Activated naive CD8-positive, alpha-beta T cell treated with anti-CD3 and anti-CD28 coated beads for 36 hours (primary cell): Measurements from ENCODE around the gene PDE11A. TPM values are rescaled to one million over a fixed set of nuclear protein-coding genes. Genes with fewer than 3 reads are reported as not detected.
A peak's percentile ranks its signal among the peaks of the same experiment; 100 is the strongest.

Experiments
- DNase-seq: peaks from one replicate; pipeline ENCODE4 v3.0.0; 2021
- H3K27ac Mint-ChIP-seq: one replicate; pipeline ENCODE4 v1.8.0; 2022; ENCODE audit warnings: mild to moderate bottlenecking, moderate library complexity, mixed read lengths
- H3K27me3 Mint-ChIP-seq: one replicate; pipeline ENCODE4 v1.8.0; 2022; ENCODE audit warnings: mild to moderate bottlenecking, mixed read lengths
- H3K36me3 Mint-ChIP-seq: one replicate; pipeline ENCODE4 v1.8.0; 2021; ENCODE audit warnings: mild to moderate bottlenecking, mixed read lengths
- H3K4me1 Mint-ChIP-seq: one replicate; pipeline ENCODE4 v1.8.0; 2021; ENCODE audit warnings: mixed read lengths
- H3K4me3 Mint-ChIP-seq: one replicate; pipeline ENCODE4 v1.8.0; 2022; ENCODE audit warnings: mild to moderate bottlenecking, moderate library complexity, mixed read lengths
- H3K9me3 Mint-ChIP-seq: one replicate; pipeline ENCODE4 v1.8.0; 2022; ENCODE audit warnings: mixed read lengths
- total RNA-seq, 2 experiments: library from RNA; stranded (reverse); gene quantifications; one replicate each; pipeline ENCODE4 v1.2.3, GENCODE V29; 2021

The PDE11A gene
- total RNA-seq, 2 experiments from 2014 or later: 0.10 TPM; not detected in 1

DNA sequence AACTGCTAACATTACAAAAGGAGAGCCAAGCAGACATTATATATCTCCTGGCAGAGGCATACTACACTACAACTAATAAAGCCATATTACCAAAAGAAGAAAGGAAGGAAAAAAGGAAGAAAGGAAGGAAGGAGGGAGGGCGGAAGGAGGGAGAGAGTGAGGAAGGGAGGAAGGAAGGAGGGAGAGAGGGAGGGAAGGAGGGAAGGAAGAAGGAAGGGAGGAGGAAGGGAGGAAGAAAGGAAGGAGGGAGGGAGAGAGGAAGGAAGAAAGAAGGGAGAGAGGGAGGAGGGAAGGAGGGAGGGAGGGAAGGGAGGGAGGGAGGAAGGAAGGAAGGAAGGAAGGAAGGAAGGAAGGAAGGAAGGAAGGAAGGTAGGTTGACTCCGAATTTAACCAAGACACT is 133.4 kb downstream of the PDE11A start:
- DNase-seq: no peak
- Mint-ChIP-seq H3K4me3 (no peak overlapping the region), H3K27ac (no peak overlapping the region), H3K4me1 (no peaks in the 10 kb centered on the region), H3K27me3 (peaks cover 9% of the 10 kb centered on the region), H3K36me3 (no peaks in the 10 kb centered on the region), H3K9me3 (no peaks in the 10 kb centered on the region)

DNA sequence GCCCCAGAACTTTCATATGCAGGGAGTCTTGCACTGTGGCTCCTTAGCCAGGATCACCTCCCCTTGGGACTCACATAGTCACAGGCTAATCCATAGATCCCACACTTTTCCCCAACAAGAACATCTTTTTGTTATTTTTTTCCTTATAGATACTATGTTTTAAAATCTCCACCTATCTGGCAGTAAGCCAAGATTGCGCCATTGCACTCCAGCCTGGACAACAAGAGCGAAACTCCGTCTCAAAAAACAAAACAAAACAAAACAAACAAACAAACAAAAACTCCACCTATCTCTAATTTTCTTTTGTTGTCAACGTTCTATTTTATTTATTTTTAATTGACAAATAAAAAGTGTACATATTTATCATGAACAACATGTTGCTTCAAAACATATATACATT is 141.7 kb downstream of the PDE11A start:
- Mint-ChIP-seq H3K36me3 (no peaks in the 10 kb centered on the region), H3K27ac (no peak overlapping the region), H3K27me3 (peaks cover 24% of the 10 kb centered on the region), H3K4me3 (no peak overlapping the region), H3K9me3 (no peaks in the 10 kb centered on the region), H3K4me1 (no peaks in the 10 kb centered on the region)
- DNase-seq: no peak

DNA sequence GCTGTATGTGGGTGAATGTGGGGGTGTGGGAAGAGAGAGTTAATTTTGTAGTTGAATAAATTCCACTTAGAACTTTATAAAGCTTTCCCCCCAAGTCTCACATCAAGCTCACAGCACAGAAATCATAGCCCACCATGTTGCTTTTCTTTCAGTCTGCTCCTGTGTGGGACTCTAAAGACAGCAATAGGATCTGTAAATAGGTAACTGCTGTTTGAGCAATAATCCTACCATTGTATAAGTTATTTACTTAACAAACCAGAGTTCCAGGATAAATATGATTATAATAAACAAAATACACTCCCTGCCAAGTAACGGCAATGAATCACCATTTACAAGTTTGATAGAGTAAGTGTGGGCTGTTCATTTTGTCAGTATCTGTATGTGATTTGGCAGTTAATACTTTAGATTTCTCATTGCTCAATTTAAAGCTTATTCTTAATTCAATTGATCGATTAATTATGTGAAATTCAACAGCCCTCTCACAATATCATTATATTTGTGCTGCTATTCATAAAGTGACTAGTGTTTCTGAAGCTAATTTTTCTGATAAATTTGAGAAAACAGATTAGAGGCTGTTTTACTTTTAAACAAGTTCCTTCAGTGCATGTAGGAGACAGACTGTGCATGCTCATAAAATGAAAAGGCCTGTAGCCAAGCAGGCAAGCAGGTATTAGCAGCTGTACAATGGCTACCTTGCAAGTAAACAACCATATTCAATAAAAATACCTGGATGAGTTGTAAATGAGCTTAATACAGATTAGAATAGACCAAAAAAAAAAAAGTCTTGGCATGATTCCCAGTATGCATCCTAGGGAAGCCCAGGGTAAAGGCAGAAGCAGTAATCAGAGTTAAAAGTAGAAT is 142.7 kb downstream of the PDE11A start:
- DNase-seq: no peak
- Mint-ChIP-seq H3K27ac (no peak overlapping the region), H3K27me3 (peaks cover 22% of the 10 kb centered on the region), H3K36me3 (no peaks in the 10 kb centered on the region), H3K9me3 (no peaks in the 10 kb centered on the region), H3K4me3 (no peak overlapping the region), H3K4me1 (no peaks in the 10 kb centered on the region)

DNA sequence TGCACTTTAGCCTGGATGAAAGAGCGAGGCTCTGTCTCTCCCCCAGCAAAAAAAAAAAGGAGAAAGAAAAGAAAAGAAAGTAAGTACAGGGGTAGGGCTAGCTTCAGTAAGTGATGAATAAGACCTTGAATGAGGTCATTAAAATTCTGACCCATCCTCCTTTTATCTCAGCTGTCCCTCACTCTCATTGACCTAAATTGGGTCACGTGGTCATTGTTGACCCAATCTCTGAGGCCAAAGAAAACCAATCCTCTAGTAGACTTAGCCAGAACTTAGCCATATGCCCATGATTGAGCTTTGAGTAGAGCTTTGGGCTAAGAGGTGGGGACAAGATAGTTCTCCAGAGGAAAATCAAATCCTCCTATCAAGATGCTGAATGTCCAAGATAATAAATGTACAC is 149.3 kb downstream of the PDE11A start:
- Mint-ChIP-seq H3K4me1 (no peaks in the 10 kb centered on the region), H3K36me3 (no peaks in the 10 kb centered on the region)

DNA sequence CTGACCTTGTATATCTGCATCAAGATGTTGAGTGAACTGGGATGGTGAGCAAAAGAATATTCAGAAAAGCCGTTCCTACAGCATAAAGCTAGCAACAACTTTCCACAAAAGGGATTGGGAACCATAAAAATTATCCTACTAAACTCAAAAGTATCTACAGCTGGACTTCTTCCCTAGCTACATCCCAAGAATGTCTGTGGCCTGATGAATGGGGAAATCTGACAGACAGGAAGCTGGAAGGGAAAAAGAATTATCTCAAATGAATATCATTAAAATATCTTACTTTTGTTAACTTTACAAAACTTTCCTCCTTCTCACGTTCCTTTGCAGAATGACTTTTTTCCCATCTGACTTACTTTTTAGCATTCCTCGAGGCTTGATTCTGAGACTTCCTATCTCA is 150.9 kb downstream of the PDE11A start:
- Mint-ChIP-seq H3K27me3 (peaks cover 2% of the 10 kb centered on the region), H3K9me3 (no peaks in the 10 kb centered on the region), H3K27ac (no peak overlapping the region), H3K36me3 (no peaks in the 10 kb centered on the region), H3K4me1 (no peaks in the 10 kb centered on the region), H3K4me3 (no peak overlapping the region)
- no peak for DNase-seq

More for the DNA sequence above, 149.3 kb downstream of the PDE11A start:
- Mint-ChIP-seq H3K9me3 (no peaks in the 10 kb centered on the region), H3K27ac (no peak overlapping the region), H3K27me3 (peaks cover 9% of the 10 kb centered on the region), H3K4me3 (no peak overlapping the region)
- no peak for DNase-seq

DNA sequence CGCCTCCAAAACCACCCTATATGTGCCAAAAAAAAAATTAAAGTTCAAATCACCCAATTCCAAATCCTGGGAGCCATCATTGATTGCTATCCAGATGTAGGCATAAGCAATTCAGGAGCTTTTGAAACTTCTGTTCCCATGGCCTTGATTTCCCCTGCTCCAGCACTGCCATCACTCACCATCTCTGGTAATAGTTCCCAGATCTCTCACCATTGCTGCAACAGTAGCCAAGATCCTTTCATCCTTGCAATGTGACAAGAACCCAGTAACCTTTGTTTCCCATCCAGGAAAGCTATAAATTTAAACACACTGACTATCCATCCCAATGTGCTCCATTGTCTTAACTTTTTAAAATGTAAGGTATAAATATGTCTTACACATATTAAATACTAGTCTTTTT is 155.4 kb downstream of the PDE11A start:
- Mint-ChIP-seq H3K4me3 (no peak overlapping the region), H3K27ac (no peak overlapping the region), H3K4me1 (no peaks in the 10 kb centered on the region), H3K36me3 (no peaks in the 10 kb centered on the region), H3K27me3 (no peaks in the 10 kb centered on the region), H3K9me3 (no peaks in the 10 kb centered on the region)
- no peak for DNase-seq

DNA sequence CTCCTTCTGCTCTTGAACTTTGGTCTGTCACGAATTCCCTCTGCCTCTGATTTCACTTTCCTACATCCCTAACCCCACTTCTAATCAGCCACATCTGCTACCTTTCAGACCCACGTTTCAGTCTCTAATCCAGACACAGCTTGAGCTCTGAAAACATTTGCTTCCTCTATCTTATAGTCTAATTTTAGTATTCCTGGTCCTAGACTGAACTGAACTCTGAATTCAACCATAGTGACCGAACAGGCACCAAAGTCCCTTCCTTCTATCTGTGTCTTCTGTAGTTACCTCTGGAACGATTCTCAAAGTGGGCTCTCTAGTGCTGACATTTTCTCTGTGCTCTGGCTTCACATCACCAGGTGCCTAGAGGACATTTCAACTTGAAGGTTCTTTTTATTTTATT is 156.2 kb downstream of the PDE11A start:
- no peak for DNase-seq
- H3K36me3 Mint-ChIP-seq: no peaks in the 10 kb centered on the region
- H3K9me3 Mint-ChIP-seq: no peaks in the 10 kb centered on the region
- H3K4me3 Mint-ChIP-seq: no peak overlapping the region
- no peaks in the 10 kb centered on the region for H3K27me3 Mint-ChIP-seq
- H3K4me1 Mint-ChIP-seq: no peaks in the 10 kb centered on the region
- H3K27ac Mint-ChIP-seq: no peak overlapping the region

DNA sequence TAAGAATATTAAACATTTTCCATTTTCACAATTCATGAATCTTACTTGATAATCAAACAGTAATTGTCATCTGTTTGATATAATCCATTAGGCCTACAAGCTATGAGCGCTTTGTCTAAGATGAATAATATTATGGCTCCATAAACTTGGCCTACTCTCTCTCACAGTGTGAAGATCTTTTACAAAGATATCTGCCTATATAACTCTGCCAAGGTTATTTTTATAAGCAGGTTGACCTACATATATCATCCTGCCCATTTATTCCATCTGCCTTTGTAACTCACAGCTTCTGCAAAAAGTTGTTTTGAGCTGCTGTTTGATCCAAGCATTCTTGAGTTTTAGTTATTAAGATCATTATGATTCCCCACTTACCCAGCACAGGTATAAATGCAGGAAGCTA is 158.3 kb downstream of the PDE11A start:
- Mint-ChIP-seq H3K27ac (no peak overlapping the region), H3K4me1 (no peaks in the 10 kb centered on the region), H3K4me3 (no peak overlapping the region), H3K36me3 (no peaks in the 10 kb centered on the region), H3K27me3 (no peaks in the 10 kb centered on the region), H3K9me3 (no peaks in the 10 kb centered on the region)
- no peak for DNase-seq

DNA sequence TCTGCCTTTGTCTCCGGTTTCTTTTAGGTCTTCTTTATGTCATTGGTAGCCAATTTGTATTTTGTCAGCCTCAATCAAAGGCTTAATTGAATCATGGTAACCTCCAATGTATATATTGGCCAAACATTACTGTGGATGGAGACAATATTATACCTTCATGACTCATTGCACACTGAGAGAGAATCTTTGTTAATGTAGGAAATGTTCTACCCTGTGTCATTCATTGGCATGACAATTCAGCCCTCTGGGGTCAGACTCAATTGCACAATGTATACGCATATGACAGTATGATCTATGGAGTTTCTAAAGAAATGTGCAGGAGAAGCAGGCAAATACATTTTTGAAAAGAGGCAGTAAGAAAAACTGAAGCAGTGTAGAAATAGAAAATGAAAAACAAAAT is 162.6 kb downstream of the PDE11A start:
- no peak overlapping the region for H3K4me3 Mint-ChIP-seq
- H3K27ac Mint-ChIP-seq: no peak overlapping the region
- no peaks in the 10 kb centered on the region for H3K27me3 Mint-ChIP-seq
- peaks cover 4% of the 10 kb centered on the region for H3K4me1 Mint-ChIP-seq
- no peaks in the 10 kb centered on the region for H3K36me3 Mint-ChIP-seq
- no peaks in the 10 kb centered on the region for H3K9me3 Mint-ChIP-seq
- no peak for DNase-seq

DNA sequence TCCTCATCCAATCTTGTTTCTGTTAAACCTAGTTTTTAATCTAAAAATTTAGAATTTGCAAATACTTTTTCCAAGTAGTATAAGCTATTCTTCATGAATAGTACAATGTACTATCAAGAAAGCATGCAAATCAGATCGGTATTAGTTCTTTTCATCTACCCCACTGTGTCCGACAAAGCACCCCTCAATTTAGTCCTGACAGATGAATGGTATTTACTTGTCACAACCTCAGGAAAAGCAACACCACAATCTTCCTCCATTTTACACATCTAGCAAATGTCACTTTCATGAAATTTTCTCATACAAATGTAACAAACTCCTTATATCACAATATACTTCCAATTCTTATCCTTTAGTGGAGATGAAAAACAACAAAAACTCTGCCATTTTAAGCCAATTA is 163.8 kb downstream of the PDE11A start:
- H3K27me3 Mint-ChIP-seq: no peaks in the 10 kb centered on the region
- DNase-seq: no peak
- H3K4me3 Mint-ChIP-seq: no peak overlapping the region
- peaks cover 4% of the 10 kb centered on the region for H3K4me1 Mint-ChIP-seq
- no peaks in the 10 kb centered on the region for H3K36me3 Mint-ChIP-seq
- no peaks in the 10 kb centered on the region for H3K9me3 Mint-ChIP-seq
- no peak overlapping the region for H3K27ac Mint-ChIP-seq

DNA sequence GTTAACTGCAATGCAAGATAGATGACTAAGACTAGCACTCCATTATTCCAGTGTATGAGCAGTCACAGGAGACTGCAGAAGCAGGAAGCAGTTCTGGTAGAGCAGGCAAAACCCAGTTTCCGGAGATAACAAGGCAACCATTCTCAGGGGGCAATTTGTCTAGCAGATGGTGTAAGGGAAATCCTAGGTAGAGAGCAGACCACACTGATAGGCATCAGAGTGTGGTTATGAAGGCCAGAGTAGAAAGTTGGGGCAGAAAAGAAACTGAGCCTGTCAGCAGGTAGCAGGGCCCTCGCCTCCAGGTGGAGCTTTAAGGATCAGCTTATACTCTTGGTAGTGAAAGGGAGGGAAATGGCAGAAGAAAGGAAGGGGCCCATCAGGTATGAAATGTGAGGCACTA is 164.4 kb downstream of the PDE11A start:
- Mint-ChIP-seq H3K36me3 (no peaks in the 10 kb centered on the region), H3K4me1 (peaks cover 4% of the 10 kb centered on the region), H3K27me3 (peaks cover 4% of the 10 kb centered on the region), H3K4me3 (no peak overlapping the region), H3K27ac (no peak overlapping the region), H3K9me3 (no peaks in the 10 kb centered on the region)
- DNase-seq: no peak

DNA sequence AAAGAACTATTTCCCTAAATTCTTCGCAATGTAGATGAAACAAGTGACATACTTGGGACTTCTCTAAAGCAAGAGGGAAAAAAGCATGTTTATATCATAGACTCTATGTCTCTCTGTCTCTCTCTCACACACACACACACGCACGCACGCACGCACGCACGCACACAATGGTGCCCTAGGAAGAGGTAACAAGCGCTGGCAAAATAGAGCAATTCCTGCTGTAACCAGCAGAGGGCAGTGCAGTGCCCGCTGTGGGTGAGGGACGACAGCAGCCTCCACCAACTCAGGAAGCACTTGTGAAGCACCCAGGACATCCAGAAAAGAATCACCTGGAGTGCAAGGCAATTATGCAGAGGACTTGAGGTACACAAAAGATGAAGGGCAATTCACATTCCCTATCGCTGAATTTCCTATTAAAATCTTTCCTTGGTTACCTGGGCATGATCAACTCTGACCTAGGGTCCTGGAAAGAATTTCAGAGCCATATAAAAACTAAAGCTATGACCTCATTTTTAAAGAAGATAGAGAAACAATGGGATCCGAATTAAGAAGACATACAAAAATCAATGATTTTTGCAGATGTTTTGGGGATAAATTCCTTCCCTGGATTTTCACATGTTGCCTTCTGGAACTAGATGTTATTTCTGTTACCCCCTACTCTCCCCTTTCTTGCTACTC is 166.4 kb downstream of the PDE11A start:
- Mint-ChIP-seq H3K4me1 (peaks cover 4% of the 10 kb centered on the region), H3K4me3 (no peak overlapping the region), H3K27me3 (peaks cover 4% of the 10 kb centered on the region), H3K36me3 (no peaks in the 10 kb centered on the region), H3K9me3 (no peaks in the 10 kb centered on the region), H3K27ac (no peak overlapping the region)
- DNase-seq: peak; percentile 69

DNA sequence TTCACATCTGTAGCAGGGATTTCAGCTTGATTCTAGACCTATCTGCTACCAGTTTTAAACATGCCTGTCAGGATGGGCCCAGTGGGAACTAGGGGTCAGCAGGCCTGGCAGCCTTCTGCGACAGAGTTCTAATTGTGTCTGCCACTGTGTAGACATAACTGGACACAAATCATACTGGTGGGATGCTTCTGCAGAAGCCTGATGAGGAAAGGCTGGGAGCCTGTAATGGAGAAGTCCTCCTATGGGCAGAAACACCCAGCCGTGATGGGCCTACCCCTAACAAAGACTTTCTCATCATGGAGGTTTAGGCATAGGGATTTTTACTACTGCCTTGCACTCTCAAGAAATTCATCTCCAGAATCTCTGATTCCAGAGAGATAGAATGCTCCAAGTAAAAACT is 166.9 kb downstream of the PDE11A start:
- no peak for DNase-seq
- H3K9me3 Mint-ChIP-seq: no peaks in the 10 kb centered on the region
- no peak overlapping the region for H3K27ac Mint-ChIP-seq
- H3K4me3 Mint-ChIP-seq: no peak overlapping the region
- peaks cover 4% of the 10 kb centered on the region for H3K4me1 Mint-ChIP-seq
- H3K27me3 Mint-ChIP-seq: peaks cover 4% of the 10 kb centered on the region
- H3K36me3 Mint-ChIP-seq: no peaks in the 10 kb centered on the region

DNA sequence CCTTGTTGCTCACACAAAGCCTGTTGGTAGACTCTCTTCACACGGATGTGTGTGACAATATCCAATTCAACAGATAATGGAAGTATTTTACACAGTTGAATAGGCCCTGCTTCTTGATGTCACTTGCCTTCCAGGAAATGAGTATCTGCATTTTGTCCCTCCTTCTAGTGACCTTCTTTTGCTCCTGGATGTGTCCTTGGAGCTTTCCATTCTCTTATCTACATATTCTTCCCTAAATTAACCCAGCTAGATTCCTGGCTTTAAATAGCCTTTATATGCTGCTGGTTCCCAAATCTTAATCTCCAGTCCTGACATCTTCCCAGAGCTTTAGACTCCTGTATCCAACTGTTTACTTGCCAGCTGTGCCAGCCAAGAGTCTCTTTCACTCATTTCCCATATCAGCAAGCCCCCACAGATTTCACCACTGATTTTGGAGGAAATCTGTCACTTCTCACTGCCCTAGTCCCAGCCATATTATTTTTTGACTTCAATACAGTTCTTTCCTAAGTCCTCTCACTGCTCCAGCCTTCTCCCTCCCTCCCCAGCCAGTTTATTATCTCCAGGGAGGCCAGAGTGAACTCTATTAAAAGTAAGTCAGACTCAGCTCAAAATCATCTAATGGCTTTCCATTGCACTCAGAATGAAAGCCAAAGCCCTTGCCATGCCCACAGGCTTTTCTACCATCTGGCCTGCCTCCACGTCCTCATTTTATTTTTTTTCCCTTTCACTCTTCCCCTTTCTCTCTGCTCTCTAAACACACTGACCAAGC is 170.0 kb downstream of the PDE11A start:
- Mint-ChIP-seq H3K27me3 (peaks cover 4% of the 10 kb centered on the region), H3K27ac (no peak overlapping the region), H3K9me3 (no peaks in the 10 kb centered on the region), H3K4me1 (no peaks in the 10 kb centered on the region), H3K36me3 (no peaks in the 10 kb centered on the region), H3K4me3 (no peak overlapping the region)
- no peak for DNase-seq

DNA sequence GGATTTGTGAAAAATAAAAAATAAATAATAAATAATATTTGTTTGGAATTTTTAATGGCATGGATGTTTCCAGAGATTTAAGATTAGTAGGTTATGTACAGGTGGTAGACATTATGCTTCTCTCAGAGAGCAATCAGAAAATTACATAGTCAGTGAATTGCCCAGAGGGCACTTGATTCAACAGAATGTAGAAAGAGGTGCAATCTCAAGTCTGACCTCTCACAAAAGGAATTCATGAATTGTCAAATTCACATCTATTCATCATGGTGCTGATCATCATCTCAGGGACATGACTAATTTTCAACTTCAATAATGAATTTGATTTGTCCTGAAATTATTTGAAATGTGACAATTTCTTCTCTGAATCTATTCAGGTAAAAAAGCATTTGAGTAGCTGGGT is 172.5 kb downstream of the PDE11A start:
- no peak for DNase-seq
- no peak overlapping the region for H3K27ac Mint-ChIP-seq
- peaks cover 4% of the 10 kb centered on the region for H3K27me3 Mint-ChIP-seq
- H3K9me3 Mint-ChIP-seq: no peaks in the 10 kb centered on the region
- H3K4me3 Mint-ChIP-seq: no peak overlapping the region
- H3K4me1 Mint-ChIP-seq: no peaks in the 10 kb centered on the region
- no peaks in the 10 kb centered on the region for H3K36me3 Mint-ChIP-seq
